GM18498 (cell line): ENCODE measurements around the gene CSF2RB.

ENCODE experiments used
- ATAC-seq: cut with Tn5 transposase; IDR thresholded peaks from one replicate; pipeline ENCODE4 v1.9.1; 2021; ENCODE audit warnings: mild to moderate bottlenecking, moderate library complexity; ENCODE audit not compliant: unreplicated experiment

Gene CSF2RB

DNA sequence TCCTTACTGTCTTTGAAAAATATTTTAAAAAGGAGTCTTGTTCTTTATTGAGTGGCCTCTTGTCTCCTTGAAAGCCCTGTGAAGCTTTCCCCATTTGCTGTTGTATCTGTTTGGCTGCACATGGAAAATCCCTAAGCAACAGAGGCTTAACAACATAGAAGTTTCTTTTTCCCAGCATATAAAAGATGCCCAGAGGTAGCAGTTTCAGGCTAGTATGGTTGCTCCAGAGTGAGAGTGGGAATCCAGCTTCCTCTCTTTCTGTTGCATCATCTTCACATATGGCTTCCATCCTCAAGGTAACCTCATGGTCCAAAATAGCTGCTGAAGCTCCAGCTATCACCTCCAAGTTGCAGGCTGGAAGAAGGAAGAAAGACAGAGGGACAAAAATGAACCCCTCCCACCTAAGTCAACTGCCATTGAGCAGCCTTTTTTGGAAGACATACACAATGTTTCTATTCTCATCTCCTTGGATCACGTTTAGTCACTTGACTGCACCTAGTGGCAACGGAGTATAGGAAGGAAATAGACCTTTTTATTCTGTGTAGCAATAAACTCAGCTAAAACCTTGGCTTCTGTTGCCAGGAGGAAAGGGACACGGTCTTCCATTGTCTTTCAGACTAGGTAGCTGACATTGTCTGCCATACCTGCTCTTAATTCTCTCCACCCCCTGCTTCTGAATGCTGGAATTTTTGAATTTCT lies 5.3 kb downstream of the CSF2RB start:
- no peak for ATAC-seq

- ATAC-seq, result no peak
Measured at GRCh38 chr22:36921309-36922104, 8.1 kb downstream of the CSF2RB start.

GRCh38 chr22:36922105-36922608 lies 8.7 kb downstream of the CSF2RB start:
- ATAC-seq, result no peak

GRCh38 chr22:36922711-36923110 lies 9.3 kb downstream of the CSF2RB start:
- no peak for ATAC-seq

DNA sequence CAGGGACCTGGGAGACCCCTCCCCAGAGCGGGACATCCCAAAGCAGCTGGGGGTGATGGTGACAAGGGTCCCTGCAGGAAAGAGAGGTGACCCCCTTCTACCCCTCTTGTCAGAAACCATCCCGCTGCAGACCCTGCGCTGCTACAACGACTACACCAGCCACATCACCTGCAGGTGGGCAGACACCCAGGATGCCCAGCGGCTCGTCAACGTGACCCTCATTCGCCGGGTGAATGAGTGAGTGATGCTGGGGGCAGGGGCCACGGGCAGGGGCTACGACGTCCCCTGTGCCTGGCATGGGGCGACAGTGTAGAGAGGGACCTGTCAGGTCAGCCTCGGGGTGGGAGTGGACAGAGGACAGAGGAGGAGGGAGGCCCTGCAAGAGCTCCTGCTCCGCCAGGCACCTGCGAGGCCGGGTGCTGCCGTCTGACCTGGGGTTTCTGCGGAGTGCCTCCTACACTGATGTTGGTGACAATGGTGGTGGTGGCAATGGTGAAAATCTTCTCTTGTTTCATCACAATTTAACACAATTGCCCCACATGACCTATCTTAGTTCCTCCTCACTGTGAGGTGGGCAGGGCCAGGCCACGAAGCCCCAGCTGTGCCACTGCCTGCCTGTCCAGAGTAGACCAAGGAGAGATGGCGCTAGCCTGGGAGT lies 9.8 kb downstream of the CSF2RB start:
- ATAC-seq, result no peak

DNA sequence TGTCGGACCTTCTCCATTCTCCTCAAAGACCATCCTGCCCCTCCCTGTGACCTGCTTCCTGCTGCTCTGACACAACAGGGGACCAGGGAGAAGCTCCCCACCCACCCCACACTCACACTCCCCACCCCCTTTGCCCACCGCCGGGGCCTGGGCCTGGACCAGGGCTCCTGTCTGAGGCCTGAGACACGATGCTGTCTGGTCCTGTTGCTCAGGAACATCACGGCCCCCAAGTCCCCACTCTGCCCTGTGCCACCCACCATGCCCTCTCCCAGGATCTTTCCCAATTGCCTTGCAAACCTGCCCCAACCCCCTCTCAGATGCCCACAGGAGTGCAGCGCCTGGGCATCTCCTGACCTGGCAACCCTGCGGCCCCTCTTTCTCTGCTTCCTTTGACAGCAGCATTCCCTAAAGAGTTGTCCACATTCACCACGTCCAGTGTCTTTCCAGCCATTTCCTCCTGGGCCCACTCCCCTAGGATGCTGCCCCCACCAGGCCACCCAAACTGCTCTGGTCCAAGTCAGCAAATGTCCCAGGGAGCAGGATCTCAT lies 10.8 kb downstream of the CSF2RB start:
- ATAC-seq, result no peak

- ATAC-seq, result no peak
Measured at GRCh38 chr22:36925388-36926290, 12.2 kb downstream of the CSF2RB start.

DNA sequence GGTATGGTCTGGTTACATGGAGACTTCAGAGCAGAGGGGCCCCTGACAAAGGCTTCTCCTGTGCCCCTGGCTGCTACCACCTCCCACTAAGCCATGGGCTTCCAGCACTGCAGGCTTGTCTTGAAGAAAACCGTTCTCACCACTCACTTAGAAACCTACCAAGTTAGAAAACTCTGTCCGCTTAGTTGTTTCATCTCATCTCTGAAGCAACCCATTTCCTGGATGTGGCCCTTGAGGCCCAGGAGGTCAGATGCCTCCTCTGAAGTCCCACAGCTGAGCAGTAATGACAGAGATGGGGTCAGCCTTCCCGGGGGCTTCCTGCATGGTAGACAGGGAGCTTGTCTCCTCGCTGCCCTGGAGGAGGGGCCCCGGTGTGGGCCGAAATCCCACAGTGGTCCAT lies 12.9 kb downstream of the CSF2RB start:
- ATAC-seq, result no peak

DNA sequence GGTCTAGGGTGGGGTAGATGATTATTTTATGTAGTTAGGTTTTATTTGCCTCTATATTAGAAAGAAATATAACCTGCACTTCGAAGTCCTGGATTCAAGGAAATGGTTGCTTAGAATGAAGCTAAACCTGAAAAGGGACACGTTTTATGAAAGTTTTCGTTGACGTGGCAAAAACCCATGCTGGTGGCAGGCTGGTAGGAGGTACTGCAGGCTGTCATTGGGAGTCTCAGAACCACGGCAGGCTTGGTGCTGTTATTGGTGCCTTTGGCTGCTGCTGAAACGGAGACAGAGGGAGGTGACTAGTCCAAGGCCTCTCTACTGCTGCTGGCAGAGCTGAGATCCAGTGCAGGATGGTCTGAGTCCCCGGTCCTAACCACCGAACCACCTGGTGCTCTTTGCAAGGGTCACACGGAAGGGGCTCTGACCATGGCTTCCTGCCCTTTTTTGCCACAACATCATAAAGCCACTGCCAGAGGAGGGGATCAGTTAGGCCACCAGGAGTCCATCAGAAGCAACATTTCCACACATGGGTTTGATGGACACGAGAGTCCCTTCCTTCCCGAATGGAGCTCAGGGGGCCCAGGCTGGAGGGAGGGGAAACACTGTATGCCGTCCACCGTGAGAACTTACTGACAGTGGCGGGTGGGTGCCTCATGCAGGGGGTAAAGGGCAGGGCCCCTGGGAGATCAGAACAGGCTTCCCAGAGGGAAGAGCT lies 13.4 kb downstream of the CSF2RB start:
- ATAC-seq, result no peak

GRCh38 chr22:36927671-36928070 lies 14.2 kb downstream of the CSF2RB start:
- no peak for ATAC-seq

DNA sequence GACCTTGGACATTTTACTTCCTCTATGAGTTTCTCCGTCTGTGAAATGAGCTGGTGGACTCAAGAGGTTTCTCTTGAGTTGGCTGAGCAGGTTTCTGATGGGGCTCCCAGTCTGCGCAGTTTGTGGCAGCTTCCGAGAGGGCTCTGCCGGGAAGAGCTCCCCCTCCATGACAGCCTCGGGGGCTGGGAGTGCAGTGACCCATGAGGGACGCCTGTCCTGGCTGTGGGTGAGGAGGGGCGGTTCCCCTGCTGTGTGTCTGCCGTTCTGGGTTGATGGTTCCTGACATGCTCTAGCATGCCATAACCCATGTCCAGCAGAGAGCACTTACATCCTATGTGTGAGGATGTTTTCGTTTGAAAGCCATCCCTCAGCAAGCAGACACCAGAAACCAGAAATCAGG lies 14.8 kb downstream of the CSF2RB start:
- ATAC-seq, result no peak

GRCh38 chr22:36928786-36929535 lies 15.5 kb downstream of the CSF2RB start:
- ATAC-seq, result no peak

- ATAC-seq, result no peak
Measured at GRCh38 chr22:36929621-36930020, 16.2 kb downstream of the CSF2RB start.

DNA sequence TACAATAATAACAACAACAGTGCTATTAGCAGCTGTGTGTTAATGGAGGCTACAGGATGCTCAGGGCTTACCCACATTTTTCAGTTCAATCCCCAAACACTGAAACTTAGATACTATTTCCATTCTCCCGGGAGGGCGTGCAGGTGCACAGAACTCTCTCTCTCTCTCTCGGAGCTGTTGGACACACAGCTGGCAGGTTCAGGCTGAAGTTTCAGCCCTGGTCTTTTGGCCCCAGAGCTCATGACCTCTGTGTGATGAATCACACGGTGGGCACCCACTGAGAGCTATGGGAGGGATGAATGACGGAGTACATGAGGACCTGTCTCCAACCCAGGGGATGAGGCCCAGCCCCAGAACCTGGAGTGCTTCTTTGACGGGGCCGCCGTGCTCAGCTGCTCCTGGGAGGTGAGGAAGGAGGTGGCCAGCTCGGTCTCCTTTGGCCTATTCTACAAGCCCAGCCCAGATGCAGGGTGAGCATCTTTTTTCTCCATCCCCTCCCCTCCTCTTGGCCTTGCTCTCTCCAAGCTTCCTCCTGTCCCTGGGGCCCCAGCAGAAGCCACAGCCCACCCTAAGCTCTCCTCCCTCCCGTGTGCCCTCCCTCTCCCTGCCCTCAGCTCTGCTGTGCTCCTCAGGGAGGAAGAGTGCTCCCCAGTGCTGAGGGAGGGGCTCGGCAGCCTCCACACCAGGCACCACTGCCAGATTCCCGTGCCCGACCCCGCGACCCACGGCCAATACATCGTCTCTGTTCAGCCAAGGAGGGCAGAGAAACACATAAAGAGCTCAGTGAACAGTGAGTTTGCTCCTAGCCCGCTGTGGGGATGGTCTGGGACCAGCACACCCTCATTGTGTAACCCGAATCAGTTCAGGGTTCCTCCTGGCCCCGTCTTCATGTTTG lies 16.9 kb downstream of the CSF2RB start:
- ATAC-seq, result no peak

DNA sequence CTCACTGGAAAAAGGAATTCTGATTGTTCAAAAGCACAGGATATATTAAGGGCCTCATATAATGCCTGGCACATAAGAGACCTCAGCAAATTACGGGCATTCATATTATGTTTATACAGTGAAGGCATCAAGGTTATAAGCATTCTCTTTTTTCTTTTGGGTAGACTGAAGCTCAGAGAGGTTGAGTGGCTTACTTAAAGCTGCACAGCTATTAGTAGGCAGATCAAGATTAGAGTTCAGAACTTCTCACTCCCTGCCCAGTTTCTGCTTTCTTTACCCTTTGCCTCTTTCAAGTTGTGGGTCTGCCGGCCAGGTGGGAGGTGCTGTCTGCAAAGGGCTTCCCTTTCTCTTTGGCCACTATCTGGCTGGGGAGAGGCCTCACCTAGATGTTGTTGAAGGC lies 18.0 kb downstream of the CSF2RB start:
- no peak for ATAC-seq

DNA sequence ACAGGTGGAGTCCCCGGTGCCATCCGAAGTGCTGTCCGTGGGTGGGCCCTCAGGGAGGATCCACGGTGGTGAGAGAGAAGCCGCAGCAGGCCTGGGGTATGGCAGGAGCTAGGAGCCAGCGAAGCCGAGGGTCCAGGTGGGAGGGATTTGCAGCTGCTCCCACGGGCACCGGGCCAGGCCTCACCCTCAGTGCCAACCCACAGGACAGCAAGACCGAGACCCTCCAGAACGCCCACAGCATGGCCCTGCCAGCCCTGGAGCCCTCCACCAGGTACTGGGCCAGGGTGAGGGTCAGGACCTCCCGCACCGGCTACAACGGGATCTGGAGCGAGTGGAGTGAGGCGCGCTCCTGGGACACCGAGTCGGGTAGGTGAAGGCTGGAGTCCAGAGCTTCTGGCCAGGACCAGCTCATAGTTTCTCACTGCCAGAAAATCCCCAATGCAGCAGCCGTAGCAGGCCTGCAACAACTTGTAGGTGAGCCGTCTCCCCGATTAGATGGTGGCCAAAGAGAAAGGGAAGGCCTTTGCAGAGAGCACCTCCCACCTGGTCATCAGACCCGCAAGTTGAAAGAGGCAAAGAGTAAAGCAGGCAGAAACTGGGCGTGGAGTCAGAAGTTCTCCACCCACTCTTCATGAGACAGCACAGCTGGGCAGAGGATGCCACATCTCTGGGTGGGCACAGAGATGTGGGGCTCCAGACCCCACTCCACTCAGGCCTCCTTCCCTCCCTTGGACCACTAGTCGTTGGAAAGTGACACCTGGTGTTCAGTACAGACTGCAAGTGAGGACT lies 20.4 kb downstream of the CSF2RB start:
- no peak for ATAC-seq
